ENCODE data around the gene CKMT2. TPM values are rescaled to one million over a fixed set of nuclear protein-coding genes. Genes with fewer than 3 reads are reported as not detected.

CKMT2 gene
- total and polyA plus RNA-seq, 4 experiments from 2014 or later, result not detected

DNA sequence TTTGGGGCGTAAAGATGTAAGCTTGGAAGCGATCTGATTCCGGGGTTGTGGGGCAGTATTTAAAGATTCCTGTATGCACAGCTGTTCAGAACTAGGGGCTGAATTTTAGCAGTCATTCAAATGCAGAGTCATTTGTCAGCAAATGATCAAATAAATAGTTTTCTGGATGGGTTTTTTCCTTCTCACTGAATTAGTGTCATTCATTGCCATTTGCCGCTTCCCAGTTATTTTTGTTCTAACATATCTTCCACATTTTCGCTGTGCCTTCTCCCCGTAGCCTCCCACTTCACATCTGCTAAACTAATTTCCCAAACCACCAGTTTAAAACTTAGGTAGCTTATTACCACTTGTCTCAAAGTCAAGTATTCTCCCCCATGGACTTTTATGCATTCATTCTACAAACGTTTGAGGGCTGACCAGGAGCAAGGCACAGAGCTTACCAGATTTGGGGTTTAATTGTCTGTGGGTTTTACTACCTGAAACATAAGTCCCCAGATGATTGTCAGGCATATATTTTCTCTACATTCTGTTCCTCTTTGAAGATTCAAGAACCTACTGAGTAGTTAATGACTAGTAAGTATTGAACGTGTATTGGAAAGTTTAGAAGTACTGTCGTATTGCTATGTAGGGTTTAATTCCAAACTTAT, 41.3 kb upstream of the CKMT2 start:
- Histone ChIP-seq H3K9me3 (ENCODE audit: control insufficient read depth in 1 of 2, low read length in 2 of 2) (no peaks in the 10 kb centered on the region), H3K27me3 (ENCODE audit: insufficient read depth, low read length) (no peaks in the 10 kb centered on the region), H3K4me3 (ENCODE audit: low read length in 2 of 2) (no peak overlapping the region), H3K36me3 (ENCODE audit: insufficient read depth, low read length) (no peaks in the 10 kb centered on the region), H3K27ac (ENCODE audit: low read depth, low read length) (no peak overlapping the region), H3K4me1 (ENCODE audit: insufficient read depth, low read length) (peaks cover 8% of the 10 kb centered on the region)
- H3K27ac Mint-ChIP-seq, result peak overlapping the region in 3 of 7 donors; percentile 23 to 67 (median 43)
- POLR2A ChIA-PET (ENCODE audit: partially characterized antibody), result no interaction called here
- DNase-seq, result no peak
- no peaks in the 10 kb centered on the region for H3K27me3 Mint-ChIP-seq
- intact Hi-C loops (cut with micrococcal nuclease), result loop anchor here (10.0 kb wide), 2 partner anchors 257 to 847 kb away; no protein-coding TSS in a partner anchor
- H3K36me3 Mint-ChIP-seq, result peaks cover 8 to 30% of the 10 kb centered on the region in 2 donors
- peaks cover 5 to 10% (median 8%) of the 10 kb centered on the region in 4 donors for H3K4me1 Mint-ChIP-seq
- CTCF ChIA-PET (ENCODE audit: partially characterized antibody), result interaction anchor here (0.7 to 2.8 kb wide), 3 partner anchors 8 to 10 kb away, joined by 3 to 11 read pairs (median 4); no protein-coding TSS in a partner anchor
- H3K9me3 Mint-ChIP-seq, result no peaks in the 10 kb centered on the region
- no peak overlapping the region for H3K4me3 Mint-ChIP-seq

DNA sequence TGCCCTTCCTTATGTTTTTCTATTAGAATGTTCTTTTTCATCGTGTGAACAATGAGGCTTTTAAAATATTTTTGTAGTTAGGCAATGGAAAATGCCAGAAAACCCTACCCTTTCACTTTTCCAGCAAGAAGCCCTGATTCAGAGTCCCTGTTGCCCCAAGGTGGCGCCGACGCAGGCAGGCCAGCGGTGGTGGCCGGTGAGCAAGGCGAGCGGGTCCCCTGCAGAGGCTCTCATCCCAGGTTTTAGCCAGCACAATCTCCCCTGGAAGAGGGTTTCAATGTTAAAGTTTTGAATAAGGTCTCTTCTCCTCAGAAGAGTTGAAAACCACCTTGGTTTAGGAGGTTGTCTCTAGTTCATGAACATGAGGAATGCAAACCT, 40.8 kb upstream of the CKMT2 start:
- intact Hi-C loops (cut with micrococcal nuclease), result loop anchor here (10.0 kb wide), 2 partner anchors 258 to 848 kb away; no protein-coding TSS in a partner anchor
- Histone ChIP-seq H3K4me1 (ENCODE audit: insufficient read depth, low read length) (peaks cover 8% of the 10 kb centered on the region), H3K36me3 (ENCODE audit: insufficient read depth, low read length) (no peaks in the 10 kb centered on the region), H3K9me3 (ENCODE audit: control insufficient read depth in 1 of 2, low read length in 2 of 2) (no peaks in the 10 kb centered on the region), H3K27me3 (ENCODE audit: insufficient read depth, low read length) (no peaks in the 10 kb centered on the region), H3K27ac (ENCODE audit: low read depth, low read length) (no peak overlapping the region), H3K4me3 (ENCODE audit: low read length in 2 of 2) (no peak overlapping the region)
- ChIA-PET POLR2A (ENCODE audit: partially characterized antibody) (no interaction called here), CTCF (ENCODE audit: partially characterized antibody) (interaction anchor here (1.3 to 2.8 kb wide), 5 partner anchors 9 to 109 kb away, joined by 4 to 11 read pairs (median 7); partner anchors contain the start of gene ZCCHC9)
- Mint-ChIP-seq H3K9me3 (no peaks in the 10 kb centered on the region), H3K4me3 (no peak overlapping the region), H3K27ac (peak overlapping the region in 2 of 7 donors; percentile 53 to 67), H3K27me3 (no peaks in the 10 kb centered on the region), H3K4me1 (peaks cover 5 to 10% (median 8%) of the 10 kb centered on the region in 4 donors), H3K36me3 (peaks cover 8 to 26% of the 10 kb centered on the region in 2 donors)
- no peak for DNase-seq

DNA sequence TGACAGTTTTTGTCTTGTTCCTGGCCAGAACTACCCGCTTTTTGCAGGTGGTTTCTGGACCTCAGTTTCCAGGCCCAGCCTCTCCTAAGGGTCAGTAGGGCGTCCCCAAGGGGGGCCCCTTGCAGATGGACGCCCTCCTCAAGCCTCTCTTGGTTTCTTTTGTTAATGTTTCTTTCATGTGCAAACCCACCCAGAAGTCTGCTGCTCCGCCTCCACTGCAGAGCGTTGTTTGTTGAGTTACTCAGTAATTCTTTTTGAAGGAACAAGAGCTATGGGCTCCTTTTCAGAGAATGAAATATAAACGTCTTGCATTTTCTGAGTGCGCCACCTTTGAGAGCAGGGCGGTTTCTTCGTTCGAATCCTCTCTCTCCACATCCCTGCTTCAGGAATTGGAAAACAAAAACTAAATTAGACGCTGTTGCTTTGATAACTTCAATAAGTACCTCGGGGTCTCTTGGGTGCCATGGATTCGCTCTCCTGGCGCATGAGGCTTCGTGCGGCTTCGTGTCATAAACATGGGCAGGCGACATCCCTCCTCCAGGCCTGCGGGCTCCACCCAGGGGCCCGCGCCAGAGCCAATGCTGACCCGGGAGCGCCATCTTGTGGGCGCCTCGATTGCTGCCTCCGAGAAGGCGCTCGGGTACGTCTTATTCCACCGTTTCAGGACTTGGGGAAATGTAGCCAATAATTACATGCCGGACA, 38.3 kb upstream of the CKMT2 start:
- peaks cover 8% of the 10 kb centered on the region for H3K4me1 ChIP-seq (ENCODE audit: insufficient read depth, low read length)
- Mint-ChIP-seq H3K4me1 (peaks cover 5 to 10% (median 8%) of the 10 kb centered on the region in 4 donors), H3K4me3 (peak overlapping the region in 7 of 8 donors; percentile 15 to 74 (median 48)), H3K9me3 (no peaks in the 10 kb centered on the region), H3K27ac (peak overlapping the region in 5 of 7 donors; percentile 64 to 87 (median 81)), H3K36me3 (peaks cover 0 to 9% of the 10 kb centered on the region in 2 donors), H3K27me3 (no peaks in the 10 kb centered on the region)
- intact Hi-C loops (cut with micrococcal nuclease), result loop anchor here (1.0 to 10.0 kb wide), 4 partner anchors 260 to 850 kb away; no protein-coding TSS in a partner anchor
- H3K9me3 ChIP-seq (ENCODE audit: control insufficient read depth in 1 of 2, low read length in 2 of 2), result no peaks in the 10 kb centered on the region
- no peak overlapping the region for H3K27ac ChIP-seq (ENCODE audit: low read depth, low read length)
- CTCF ChIA-PET (ENCODE audit: partially characterized antibody), result interaction anchor here (0.6 to 2.9 kb wide), 24 partner anchors 8 to 850 kb away, joined by 3 to 34 read pairs (median 4); no protein-coding TSS in a partner anchor
- H3K27me3 ChIP-seq (ENCODE audit: insufficient read depth, low read length), result no peaks in the 10 kb centered on the region
- H3K36me3 ChIP-seq (ENCODE audit: insufficient read depth, low read length), result no peaks in the 10 kb centered on the region
- DNase-seq, result peak; percentile 68 to 77 (median 76)
- H3K4me3 ChIP-seq (ENCODE audit: low read length in 2 of 2), result no peak overlapping the region
- POLR2A ChIA-PET (ENCODE audit: partially characterized antibody), result no interaction called here

DNA sequence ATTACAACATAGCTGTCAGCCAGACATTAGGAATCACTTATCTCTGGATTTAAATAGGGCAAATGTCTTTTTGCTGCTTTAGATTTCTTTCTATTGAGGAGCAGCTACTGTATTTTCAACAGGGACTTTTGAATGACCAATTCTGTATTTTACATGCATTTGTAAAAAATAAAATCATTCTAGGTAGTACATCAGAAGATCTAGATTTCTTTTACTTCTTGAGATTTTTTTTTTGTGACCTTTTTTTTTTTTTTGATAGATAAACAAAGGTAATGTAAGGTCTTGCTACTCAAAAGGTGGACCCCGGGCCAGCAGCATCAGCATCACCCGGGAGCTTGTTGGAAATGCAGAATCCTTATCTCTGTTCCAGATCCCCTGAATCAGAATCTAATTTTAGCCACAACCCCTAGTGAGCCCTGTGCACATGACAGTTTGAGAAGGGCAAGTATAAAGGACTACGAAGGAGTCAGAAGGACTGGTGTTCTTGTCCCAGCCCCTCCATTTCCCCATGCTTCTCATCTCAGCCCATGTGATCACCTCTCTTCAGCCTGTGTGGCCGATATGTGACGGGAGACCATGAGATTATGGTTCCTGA, 37.7 kb upstream of the CKMT2 start:
- H3K27me3 ChIP-seq (ENCODE audit: insufficient read depth, low read length), result no peaks in the 10 kb centered on the region
- ChIA-PET POLR2A (ENCODE audit: partially characterized antibody) (interaction anchor here (0.6 kb wide), 2 partner anchors 88 to 510 kb away, joined by 3 read pairs; no protein-coding TSS in a partner anchor), CTCF (ENCODE audit: partially characterized antibody) (interaction anchor here (0.6 to 2.9 kb wide), 22 partner anchors 8 to 1376 kb away, joined by 3 to 34 read pairs (median 4); no protein-coding TSS in a partner anchor)
- no peak overlapping the region for H3K4me3 ChIP-seq (ENCODE audit: low read length in 2 of 2)
- H3K4me1 ChIP-seq (ENCODE audit: insufficient read depth, low read length), result peaks cover 8% of the 10 kb centered on the region
- no peaks in the 10 kb centered on the region for H3K9me3 Mint-ChIP-seq
- H3K27ac ChIP-seq (ENCODE audit: low read depth, low read length), result no peak overlapping the region
- intact Hi-C loops (cut with micrococcal nuclease), result loop anchor here (1.0 to 10.0 kb wide), 4 partner anchors 261 to 851 kb away; no protein-coding TSS in a partner anchor
- H3K4me3 Mint-ChIP-seq, result peak overlapping the region in 1 of 8 donors; percentile 74
- H3K27ac Mint-ChIP-seq, result peak overlapping the region in 1 of 7 donors; percentile 64
- DNase-seq, result no peak
- H3K9me3 ChIP-seq (ENCODE audit: control insufficient read depth in 1 of 2, low read length in 2 of 2), result no peaks in the 10 kb centered on the region
- H3K4me1 Mint-ChIP-seq, result peaks cover 5 to 10% (median 8%) of the 10 kb centered on the region in 4 donors
- no peaks in the 10 kb centered on the region for H3K36me3 ChIP-seq (ENCODE audit: insufficient read depth, low read length)
- peaks cover 2 to 6% of the 10 kb centered on the region in 2 donors for H3K36me3 Mint-ChIP-seq
- H3K27me3 Mint-ChIP-seq, result no peaks in the 10 kb centered on the region

DNA sequence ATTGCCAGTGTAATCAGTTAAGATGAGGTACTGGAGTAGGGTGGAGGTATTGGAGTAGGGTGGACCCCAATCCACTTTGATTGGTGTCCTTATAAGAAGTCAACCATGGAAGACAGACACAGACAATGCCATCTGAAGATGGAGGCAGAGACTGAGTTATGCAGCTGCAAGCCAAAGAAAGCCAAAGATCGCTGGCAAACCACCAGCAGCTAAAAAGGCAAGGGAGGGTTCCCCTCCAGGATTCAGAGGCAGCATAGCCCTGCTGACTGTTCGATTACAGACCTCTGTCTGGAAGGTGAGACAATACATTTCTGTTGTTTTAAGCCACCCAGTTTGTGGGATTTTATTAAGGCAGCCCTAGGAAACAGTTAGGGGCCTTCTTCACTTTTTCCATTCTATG, 30.5 kb upstream of the CKMT2 start:
- POLR2A ChIA-PET (ENCODE audit: partially characterized antibody), result no interaction called here
- Mint-ChIP-seq H3K27ac (no peak overlapping the region), H3K4me1 (no peaks in the 10 kb centered on the region), H3K4me3 (no peak overlapping the region), H3K27me3 (no peaks in the 10 kb centered on the region), H3K36me3 (peaks cover 44 to 57% of the 10 kb centered on the region in 2 donors), H3K9me3 (peaks cover 0 to 2% (median 0%) of the 10 kb centered on the region in 8 donors)
- H3K36me3 ChIP-seq (ENCODE audit: insufficient read depth, low read length), result peaks cover 17% of the 10 kb centered on the region
- no peaks in the 10 kb centered on the region for H3K9me3 ChIP-seq (ENCODE audit: control insufficient read depth in 1 of 2, low read length in 2 of 2)
- CTCF ChIA-PET (ENCODE audit: partially characterized antibody), result interaction anchor here (1.7 to 2.7 kb wide), 3 partner anchors 10 to 97 kb away, joined by 5 to 11 read pairs (median 7); no protein-coding TSS in a partner anchor
- no peak for DNase-seq
- H3K27me3 ChIP-seq (ENCODE audit: insufficient read depth, low read length), result no peaks in the 10 kb centered on the region
- intact Hi-C loops (cut with micrococcal nuclease), result no loop called here
- no peak overlapping the region for H3K4me3 ChIP-seq (ENCODE audit: low read length in 2 of 2)
- H3K4me1 ChIP-seq (ENCODE audit: insufficient read depth, low read length), result no peaks in the 10 kb centered on the region
- H3K27ac ChIP-seq (ENCODE audit: low read depth, low read length), result no peak overlapping the region

DNA sequence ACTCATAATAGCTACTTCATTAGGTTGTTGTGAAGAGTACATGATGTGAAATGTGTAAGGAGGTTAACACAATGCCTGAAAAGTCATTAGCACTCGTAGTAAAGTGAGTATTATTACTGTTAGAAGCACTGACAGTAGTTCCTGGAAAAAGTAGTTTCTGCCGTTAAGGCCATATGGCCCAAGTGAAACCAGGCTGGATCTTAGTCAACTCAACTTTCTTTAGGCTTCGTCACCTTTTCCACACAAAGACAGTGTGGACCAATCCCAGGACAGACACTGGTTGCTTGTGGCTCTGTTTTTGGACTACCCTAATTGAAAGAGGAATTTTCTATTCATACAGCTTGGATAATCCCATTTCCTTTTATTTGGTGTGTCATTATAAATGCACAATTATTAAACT, 29.4 kb upstream of the CKMT2 start:
- no peaks in the 10 kb centered on the region for H3K4me1 ChIP-seq (ENCODE audit: insufficient read depth, low read length)
- no peak overlapping the region for H3K4me3 ChIP-seq (ENCODE audit: low read length in 2 of 2)
- H3K4me1 Mint-ChIP-seq, result no peaks in the 10 kb centered on the region
- H3K27ac ChIP-seq (ENCODE audit: low read depth, low read length), result no peak overlapping the region
- H3K9me3 Mint-ChIP-seq, result peaks cover 0 to 2% (median 0%) of the 10 kb centered on the region in 8 donors
- CTCF ChIA-PET (ENCODE audit: partially characterized antibody), result interaction anchor here (0.9 to 1.8 kb wide), 2 partner anchors 9 to 96 kb away, joined by 5 to 6 read pairs; no protein-coding TSS in a partner anchor
- H3K27me3 ChIP-seq (ENCODE audit: insufficient read depth, low read length), result no peaks in the 10 kb centered on the region
- intact Hi-C loops (cut with micrococcal nuclease), result no loop called here
- H3K4me3 Mint-ChIP-seq, result no peak overlapping the region
- POLR2A ChIA-PET (ENCODE audit: partially characterized antibody), result no interaction called here
- DNase-seq, result no peak
- H3K27me3 Mint-ChIP-seq, result no peaks in the 10 kb centered on the region
- no peaks in the 10 kb centered on the region for H3K9me3 ChIP-seq (ENCODE audit: control insufficient read depth in 1 of 2, low read length in 2 of 2)
- H3K27ac Mint-ChIP-seq, result no peak overlapping the region
- peaks cover 44 to 65% of the 10 kb centered on the region in 2 donors for H3K36me3 Mint-ChIP-seq
- H3K36me3 ChIP-seq (ENCODE audit: insufficient read depth, low read length), result peaks cover 17% of the 10 kb centered on the region

Data from CD4-positive, alpha-beta memory T cell (primary cell).